A549 (cell line): ENCODE measurements around the gene LOXL1.

Source experiments
- SMC3 ChIP-seq: fragments of >200 bp; sonication (Bioruptor Twin); formaldehyde crosslinking; IDR thresholded peaks from 3 replicates; pipeline ENCODE4 v1.6.1; 2018; ENCODE audit warnings: inconsistent platforms
- TF ChIP-seq, protein P1 (sequence below): fragments of >200 bp; sonication (Bioruptor Twin); formaldehyde crosslinking; IDR thresholded peaks from 3 replicates; pipeline ENCODE4 v1.5.1; 2016

DNA sequence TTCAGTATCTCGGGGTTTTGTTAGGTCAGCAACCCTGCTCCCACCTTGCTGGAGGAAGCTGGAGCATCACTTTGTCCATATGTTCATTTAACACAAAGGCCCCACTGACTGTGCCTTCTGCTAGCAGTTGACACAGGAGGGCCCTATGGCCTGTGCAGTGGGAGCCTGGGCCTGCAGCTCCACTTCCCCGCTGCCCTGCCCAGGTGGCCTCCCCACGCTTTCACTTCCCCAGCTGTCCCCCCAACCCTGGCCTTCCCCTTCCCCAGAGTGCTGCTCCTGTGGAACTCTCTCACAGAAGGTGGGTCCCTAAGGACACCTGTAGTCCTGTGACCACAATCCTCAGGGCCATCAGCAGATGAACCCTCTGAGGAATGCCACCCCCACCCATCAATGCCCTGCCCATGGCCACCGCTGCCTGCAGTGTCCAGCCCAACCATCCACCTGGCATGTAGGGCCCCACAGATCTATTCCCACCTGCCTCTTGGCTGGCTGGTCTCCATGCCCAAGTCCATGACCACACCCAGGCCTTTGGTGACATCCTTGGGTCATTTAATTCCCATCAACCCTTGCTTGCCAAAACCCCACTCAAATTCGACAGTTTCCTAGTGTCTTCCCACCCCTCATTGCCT is 39.4 kb upstream of the LOXL1 start:
- TF ChIP-seq, protein P1, sequence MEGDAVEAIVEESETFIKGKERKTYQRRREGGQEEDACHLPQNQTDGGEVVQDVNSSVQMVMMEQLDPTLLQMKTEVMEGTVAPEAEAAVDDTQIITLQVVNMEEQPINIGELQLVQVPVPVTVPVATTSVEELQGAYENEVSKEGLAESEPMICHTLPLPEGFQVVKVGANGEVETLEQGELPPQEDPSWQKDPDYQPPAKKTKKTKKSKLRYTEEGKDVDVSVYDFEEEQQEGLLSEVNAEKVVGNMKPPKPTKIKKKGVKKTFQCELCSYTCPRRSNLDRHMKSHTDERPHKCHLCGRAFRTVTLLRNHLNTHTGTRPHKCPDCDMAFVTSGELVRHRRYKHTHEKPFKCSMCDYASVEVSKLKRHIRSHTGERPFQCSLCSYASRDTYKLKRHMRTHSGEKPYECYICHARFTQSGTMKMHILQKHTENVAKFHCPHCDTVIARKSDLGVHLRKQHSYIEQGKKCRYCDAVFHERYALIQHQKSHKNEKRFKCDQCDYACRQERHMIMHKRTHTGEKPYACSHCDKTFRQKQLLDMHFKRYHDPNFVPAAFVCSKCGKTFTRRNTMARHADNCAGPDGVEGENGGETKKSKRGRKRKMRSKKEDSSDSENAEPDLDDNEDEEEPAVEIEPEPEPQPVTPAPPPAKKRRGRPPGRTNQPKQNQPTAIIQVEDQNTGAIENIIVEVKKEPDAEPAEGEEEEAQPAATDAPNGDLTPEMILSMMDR = no peak
- no peak for TF ChIP-seq SMC3
